ENCODE measurements around the gene ADAMTS7. TPM values are rescaled to one million over a fixed set of nuclear protein-coding genes. Genes with fewer than 3 reads are reported as not detected.
"Not testable (repeated sequence)": the region's sequence is repeated elsewhere in the genome, so short reads cannot be mapped to it uniquely, and the experiment has no call there.

Gene ADAMTS7
- total RNA-seq, 1 donor from 2014 or later = 7.3 TPM

GRCh38 chr15:78732634-78733033 is 78.6 kb downstream of the ADAMTS7 start:
- Histone ChIP-seq H3K27ac (ENCODE audit: low read depth, low read length) (no peak overlapping the region), H3K4me1 (ENCODE audit: control insufficient read depth in 3 of 3, insufficient read depth in 3 of 3, low read length in 3 of 3) (no peaks in the 10 kb centered on the region), H3K4me3 (ENCODE audit: low read length in 3 of 3) (no peak overlapping the region), H3K36me3 (ENCODE audit: control insufficient read depth in 3 of 3, insufficient read depth in 3 of 3, low read length in 3 of 3) (no peaks in the 10 kb centered on the region), H3K27me3 (ENCODE audit: control insufficient read depth in 3 of 3, insufficient read depth in 3 of 3, low read length in 3 of 3) (no peaks in the 10 kb centered on the region), H3K9ac (ENCODE audit: low read depth in 1 of 3, low read length in 3 of 3) (no peak overlapping the region), H3K9me3 (ENCODE audit: control insufficient read depth in 3 of 3, low read length in 3 of 3) (no peaks in the 10 kb centered on the region)

GRCh38 chr15:78730955-78731354 is 80.3 kb downstream of the ADAMTS7 start:
- Histone ChIP-seq H3K36me3 (ENCODE audit: control insufficient read depth in 3 of 3, insufficient read depth in 3 of 3, low read length in 3 of 3) (no peaks in the 10 kb centered on the region), H3K27ac (ENCODE audit: low read depth, low read length) (no peak overlapping the region), H3K4me3 (ENCODE audit: low read length in 3 of 3) (no peak overlapping the region), H3K4me1 (ENCODE audit: control insufficient read depth in 3 of 3, insufficient read depth in 3 of 3, low read length in 3 of 3) (no peaks in the 10 kb centered on the region), H3K9ac (ENCODE audit: low read depth in 1 of 3, low read length in 3 of 3) (no peak overlapping the region), H3K27me3 (ENCODE audit: control insufficient read depth in 3 of 3, insufficient read depth in 3 of 3, low read length in 3 of 3) (no peaks in the 10 kb centered on the region), H3K9me3 (ENCODE audit: control insufficient read depth in 3 of 3, low read length in 3 of 3) (no peaks in the 10 kb centered on the region)

- not testable (repeated sequence) for H3K36me3 ChIP-seq (ENCODE audit: control insufficient read depth in 3 of 3, insufficient read depth in 3 of 3, low read length in 3 of 3); H3K4me3 ChIP-seq (ENCODE audit: low read length in 3 of 3); H3K27ac ChIP-seq (ENCODE audit: low read depth, low read length); H3K4me1 ChIP-seq (ENCODE audit: control insufficient read depth in 3 of 3, insufficient read depth in 3 of 3, low read length in 3 of 3); H3K9ac ChIP-seq (ENCODE audit: low read depth in 1 of 3, low read length in 3 of 3); H3K27me3 ChIP-seq (ENCODE audit: control insufficient read depth in 3 of 3, insufficient read depth in 3 of 3, low read length in 3 of 3); H3K9me3 ChIP-seq (ENCODE audit: control insufficient read depth in 3 of 3, low read length in 3 of 3)
These were observed 82.8 kb downstream of the ADAMTS7 start for GRCh38 chr15:78728427-78728826.

- Histone ChIP-seq H3K27ac (ENCODE audit: low read depth, low read length) (no peak overlapping the region), H3K36me3 (ENCODE audit: control insufficient read depth in 3 of 3, insufficient read depth in 3 of 3, low read length in 3 of 3) (no peaks in the 10 kb centered on the region), H3K4me1 (ENCODE audit: control insufficient read depth in 3 of 3, insufficient read depth in 3 of 3, low read length in 3 of 3) (no peaks in the 10 kb centered on the region), H3K9ac (ENCODE audit: low read depth in 1 of 3, low read length in 3 of 3) (no peak overlapping the region), H3K4me3 (ENCODE audit: low read length in 3 of 3) (no peak overlapping the region), H3K9me3 (ENCODE audit: control insufficient read depth in 3 of 3, low read length in 3 of 3) (no peaks in the 10 kb centered on the region), H3K27me3 (ENCODE audit: control insufficient read depth in 3 of 3, insufficient read depth in 3 of 3, low read length in 3 of 3) (no peaks in the 10 kb centered on the region)
These were observed 83.7 kb downstream of the ADAMTS7 start for GRCh38 chr15:78727561-78727960.

GRCh38 chr15:78726870-78727551 is 84.3 kb downstream of the ADAMTS7 start:
- H3K27ac ChIP-seq (ENCODE audit: low read depth, low read length) = no peak overlapping the region
- no peaks in the 10 kb centered on the region for H3K27me3 ChIP-seq (ENCODE audit: control insufficient read depth in 3 of 3, insufficient read depth in 3 of 3, low read length in 3 of 3)
- H3K9ac ChIP-seq (ENCODE audit: low read depth in 1 of 3, low read length in 3 of 3) = no peak overlapping the region

GRCh38 chr15:78719819-78720450 is 91.3 kb downstream of the ADAMTS7 start:
- H3K9ac ChIP-seq (ENCODE audit: low read depth in 1 of 3, low read length in 3 of 3); H3K9me3 ChIP-seq (ENCODE audit: control insufficient read depth in 3 of 3, low read length in 3 of 3); H3K4me3 ChIP-seq (ENCODE audit: low read length in 3 of 3); H3K27me3 ChIP-seq (ENCODE audit: control insufficient read depth in 3 of 3, insufficient read depth in 3 of 3, low read length in 3 of 3); H3K36me3 ChIP-seq (ENCODE audit: control insufficient read depth in 3 of 3, insufficient read depth in 3 of 3, low read length in 3 of 3); H3K4me1 ChIP-seq (ENCODE audit: control insufficient read depth in 3 of 3, insufficient read depth in 3 of 3, low read length in 3 of 3); H3K27ac ChIP-seq (ENCODE audit: low read depth, low read length): not testable (repeated sequence)

More at GRCh38 chr15:78726870-78727551, 84.3 kb downstream of the ADAMTS7 start:
- H3K4me1 ChIP-seq (ENCODE audit: control insufficient read depth in 3 of 3, insufficient read depth in 3 of 3, low read length in 3 of 3) = no peaks in the 10 kb centered on the region
- H3K36me3 ChIP-seq (ENCODE audit: control insufficient read depth in 3 of 3, insufficient read depth in 3 of 3, low read length in 3 of 3) = no peaks in the 10 kb centered on the region
- H3K9me3 ChIP-seq (ENCODE audit: control insufficient read depth in 3 of 3, low read length in 3 of 3) = no peaks in the 10 kb centered on the region
- H3K4me3 ChIP-seq (ENCODE audit: low read length in 3 of 3) = no peak overlapping the region

- H3K4me3 ChIP-seq (ENCODE audit: low read length in 3 of 3) = no peak overlapping the region
- H3K27ac ChIP-seq (ENCODE audit: low read depth, low read length) = no peak overlapping the region
- H3K9ac ChIP-seq (ENCODE audit: low read depth in 1 of 3, low read length in 3 of 3) = no peak overlapping the region
- no peaks in the 10 kb centered on the region for H3K36me3 ChIP-seq (ENCODE audit: control insufficient read depth in 3 of 3, insufficient read depth in 3 of 3, low read length in 3 of 3)
- H3K27me3 ChIP-seq (ENCODE audit: control insufficient read depth in 3 of 3, insufficient read depth in 3 of 3, low read length in 3 of 3) = no peaks in the 10 kb centered on the region
- H3K4me1 ChIP-seq (ENCODE audit: control insufficient read depth in 3 of 3, insufficient read depth in 3 of 3, low read length in 3 of 3) = no peaks in the 10 kb centered on the region
- no peaks in the 10 kb centered on the region for H3K9me3 ChIP-seq (ENCODE audit: control insufficient read depth in 3 of 3, low read length in 3 of 3)
These were observed 92.4 kb downstream of the ADAMTS7 start for GRCh38 chr15:78718837-78719236.

- no peak overlapping the region for H3K27ac ChIP-seq (ENCODE audit: low read depth, low read length)
- H3K27me3 ChIP-seq (ENCODE audit: control insufficient read depth in 3 of 3, insufficient read depth in 3 of 3, low read length in 3 of 3) = no peaks in the 10 kb centered on the region
- H3K4me1 ChIP-seq (ENCODE audit: control insufficient read depth in 3 of 3, insufficient read depth in 3 of 3, low read length in 3 of 3) = no peaks in the 10 kb centered on the region
- H3K4me3 ChIP-seq (ENCODE audit: low read length in 3 of 3) = no peak overlapping the region
- no peaks in the 10 kb centered on the region for H3K36me3 ChIP-seq (ENCODE audit: control insufficient read depth in 3 of 3, insufficient read depth in 3 of 3, low read length in 3 of 3)
- no peak overlapping the region for H3K9ac ChIP-seq (ENCODE audit: low read depth in 1 of 3, low read length in 3 of 3)
- H3K9me3 ChIP-seq (ENCODE audit: control insufficient read depth in 3 of 3, low read length in 3 of 3) = no peaks in the 10 kb centered on the region
These were observed 93.2 kb downstream of the ADAMTS7 start for GRCh38 chr15:78717956-78718656.

GRCh38 chr15:78716651-78717050 is 94.6 kb downstream of the ADAMTS7 start:
- Histone ChIP-seq H3K27ac (ENCODE audit: low read depth, low read length) (no peak overlapping the region), H3K36me3 (ENCODE audit: control insufficient read depth in 3 of 3, insufficient read depth in 3 of 3, low read length in 3 of 3) (no peaks in the 10 kb centered on the region), H3K4me3 (ENCODE audit: low read length in 3 of 3) (no peak overlapping the region), H3K9ac (ENCODE audit: low read depth in 1 of 3, low read length in 3 of 3) (no peak overlapping the region), H3K9me3 (ENCODE audit: control insufficient read depth in 3 of 3, low read length in 3 of 3) (no peaks in the 10 kb centered on the region), H3K27me3 (ENCODE audit: control insufficient read depth in 3 of 3, insufficient read depth in 3 of 3, low read length in 3 of 3) (no peaks in the 10 kb centered on the region), H3K4me1 (ENCODE audit: control insufficient read depth in 3 of 3, insufficient read depth in 3 of 3, low read length in 3 of 3) (no peaks in the 10 kb centered on the region)

GRCh38 chr15:78715930-78716329 is 95.3 kb downstream of the ADAMTS7 start:
- no peaks in the 10 kb centered on the region for H3K9me3 ChIP-seq (ENCODE audit: control insufficient read depth in 3 of 3, low read length in 3 of 3)
- no peaks in the 10 kb centered on the region for H3K4me1 ChIP-seq (ENCODE audit: control insufficient read depth in 3 of 3, insufficient read depth in 3 of 3, low read length in 3 of 3)

More at GRCh38 chr15:78715930-78716329, 95.3 kb downstream of the ADAMTS7 start:
- Histone ChIP-seq H3K4me3 (ENCODE audit: low read length in 3 of 3) (no peak overlapping the region), H3K9ac (ENCODE audit: low read depth in 1 of 3, low read length in 3 of 3) (no peak overlapping the region), H3K27ac (ENCODE audit: low read depth, low read length) (no peak overlapping the region), H3K36me3 (ENCODE audit: control insufficient read depth in 3 of 3, insufficient read depth in 3 of 3, low read length in 3 of 3) (no peaks in the 10 kb centered on the region), H3K27me3 (ENCODE audit: control insufficient read depth in 3 of 3, insufficient read depth in 3 of 3, low read length in 3 of 3) (no peaks in the 10 kb centered on the region)
